GM13976 (cell line): Measurements from ENCODE around the gene DAAM2.

ENCODE experiments used
- DNase-seq: peaks from one replicate; pipeline ENCODE4 v3.0.0; 2012; ENCODE audit warnings: low spot score
- in situ Hi-C: fragments of 300-500 bp; cut with MboI; formaldehyde crosslinking; loops from one replicate; pipeline ENCODE4 v1.12.0; 2022; ENCODE audit warnings: low sequenced_read_pairs, mixed read lengths, inconsistent platforms; ENCODE audit not compliant: unreplicated experiment
- TF ChIP-seq, protein P1 (sequence below): IDR thresholded peaks from 2 replicates; pipeline ENCODE4 v1.5.1; 2012; ENCODE audit warnings: borderline replicate concordance, mild to moderate bottlenecking; ENCODE audit not compliant: insufficient read depth; ENCODE audit errors: extremely low read depth, missing control alignments, control extremely low read depth

DAAM2 gene

DNA sequence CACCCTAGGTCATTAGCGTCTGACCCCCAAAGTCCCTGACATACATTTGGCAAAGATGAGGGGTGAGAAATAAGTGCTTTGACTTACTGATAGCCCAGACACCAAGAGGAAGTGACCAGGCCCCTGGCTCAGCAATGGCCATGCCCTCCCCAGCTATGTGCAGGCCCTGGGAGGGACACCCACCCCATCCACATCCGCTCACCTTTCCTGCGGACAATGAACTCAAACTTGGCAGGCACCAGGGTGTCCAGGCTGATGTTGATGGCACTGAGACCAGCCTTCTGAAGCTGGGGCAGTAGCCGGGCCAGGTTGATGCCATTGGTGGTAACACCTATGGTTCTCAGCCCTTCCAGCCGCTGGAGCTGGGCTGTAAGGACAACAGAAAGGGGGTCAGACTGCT lies 123.7 kb downstream of the DAAM2 start:
- TF ChIP-seq, protein P1, sequence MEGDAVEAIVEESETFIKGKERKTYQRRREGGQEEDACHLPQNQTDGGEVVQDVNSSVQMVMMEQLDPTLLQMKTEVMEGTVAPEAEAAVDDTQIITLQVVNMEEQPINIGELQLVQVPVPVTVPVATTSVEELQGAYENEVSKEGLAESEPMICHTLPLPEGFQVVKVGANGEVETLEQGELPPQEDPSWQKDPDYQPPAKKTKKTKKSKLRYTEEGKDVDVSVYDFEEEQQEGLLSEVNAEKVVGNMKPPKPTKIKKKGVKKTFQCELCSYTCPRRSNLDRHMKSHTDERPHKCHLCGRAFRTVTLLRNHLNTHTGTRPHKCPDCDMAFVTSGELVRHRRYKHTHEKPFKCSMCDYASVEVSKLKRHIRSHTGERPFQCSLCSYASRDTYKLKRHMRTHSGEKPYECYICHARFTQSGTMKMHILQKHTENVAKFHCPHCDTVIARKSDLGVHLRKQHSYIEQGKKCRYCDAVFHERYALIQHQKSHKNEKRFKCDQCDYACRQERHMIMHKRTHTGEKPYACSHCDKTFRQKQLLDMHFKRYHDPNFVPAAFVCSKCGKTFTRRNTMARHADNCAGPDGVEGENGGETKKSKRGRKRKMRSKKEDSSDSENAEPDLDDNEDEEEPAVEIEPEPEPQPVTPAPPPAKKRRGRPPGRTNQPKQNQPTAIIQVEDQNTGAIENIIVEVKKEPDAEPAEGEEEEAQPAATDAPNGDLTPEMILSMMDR = no peak
- in situ Hi-C loops = no loop called here
- no peak for DNase-seq

DNA sequence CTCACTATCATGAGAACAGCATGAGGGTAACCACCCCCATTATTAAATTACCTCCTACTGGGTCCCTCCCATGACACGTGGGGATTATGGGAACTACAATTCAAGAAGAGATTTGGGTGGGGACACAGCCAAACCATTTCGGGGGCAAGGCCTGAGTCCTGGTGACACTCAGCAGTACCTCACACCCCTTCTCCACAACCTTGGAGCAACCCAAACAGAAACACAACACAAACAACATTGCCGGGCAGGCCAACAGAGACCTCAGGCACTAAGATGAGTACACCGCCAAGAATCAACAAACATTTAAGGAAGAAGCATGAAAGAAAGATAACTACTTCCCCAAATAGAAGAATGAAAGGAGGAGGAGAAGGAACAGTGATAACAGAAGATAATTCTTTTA lies 125.2 kb downstream of the DAAM2 start:
- no peak for DNase-seq
- TF ChIP-seq, protein P1 = no peak
- in situ Hi-C loops = no loop called here

GRCh38 chr6:39917981-39918380 lies 125.8 kb downstream of the DAAM2 start:
- TF ChIP-seq, protein P1 = no peak
- DNase-seq = no peak
- in situ Hi-C loops = no loop called here

DNA sequence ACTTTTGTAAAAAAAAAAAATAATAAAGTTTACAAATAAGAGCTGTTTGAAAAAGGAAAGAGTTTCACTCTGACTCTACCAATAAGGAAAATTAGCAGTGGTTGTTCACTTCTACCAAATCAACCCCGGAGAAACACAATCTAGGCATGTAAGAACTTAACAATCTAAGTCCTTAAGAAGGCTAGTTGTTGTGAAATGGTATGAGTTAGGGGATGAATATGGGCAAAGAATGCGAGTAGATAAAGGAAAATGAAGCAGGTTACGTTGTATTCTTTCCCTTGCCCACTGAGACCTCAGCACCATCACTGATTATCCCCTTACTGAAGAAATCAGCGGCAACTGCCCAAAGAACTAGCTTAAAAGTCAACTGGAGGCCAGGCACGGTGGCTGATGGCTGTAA lies 126.7 kb downstream of the DAAM2 start:
- TF ChIP-seq, protein P1 = no peak
- in situ Hi-C loops = no loop called here
- no peak for DNase-seq

DNA sequence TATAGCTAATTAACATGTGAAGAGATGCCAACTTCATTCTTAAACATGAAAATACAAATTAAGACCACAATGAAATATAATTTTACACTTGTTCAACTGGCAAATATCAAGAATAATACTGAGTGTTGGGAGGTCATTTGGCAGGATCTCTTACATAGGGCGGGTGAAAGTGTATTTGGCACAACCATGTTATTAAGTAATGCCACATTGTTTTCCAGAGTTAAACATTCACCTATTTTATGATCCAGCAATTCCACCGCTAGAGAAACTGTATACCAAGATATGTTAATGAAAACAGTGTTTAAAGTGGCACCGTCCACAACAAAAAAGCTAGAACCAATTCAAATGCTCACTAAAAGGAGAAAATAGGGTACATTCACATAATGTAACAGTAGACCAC lies 128.0 kb downstream of the DAAM2 start:
- TF ChIP-seq, protein P1 = no peak
- DNase-seq = no peak
- in situ Hi-C loops = no loop called here

DNA sequence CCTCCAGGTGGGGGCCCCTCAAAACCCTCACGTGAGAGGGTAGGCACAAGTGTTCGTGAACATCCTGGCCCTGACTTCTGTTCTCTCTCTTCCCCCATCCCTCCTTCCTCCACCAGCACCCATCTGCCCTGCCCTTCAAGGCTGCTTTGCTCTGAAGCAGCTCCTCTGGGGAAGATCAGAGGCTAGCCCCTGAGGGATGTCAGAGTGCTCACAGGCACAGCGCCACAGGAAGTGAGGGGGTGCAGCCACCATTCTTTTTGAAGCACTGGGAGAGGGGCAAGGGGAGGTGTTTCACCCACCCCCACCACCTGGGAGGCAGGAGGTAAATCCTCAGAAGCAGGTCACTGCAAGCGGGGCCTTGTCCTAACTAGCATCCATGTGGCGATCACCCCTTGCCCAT lies 130.6 kb downstream of the DAAM2 start:
- DNase-seq = no peak
- TF ChIP-seq, protein P1 = no peak
- in situ Hi-C loops = no loop called here

DNA sequence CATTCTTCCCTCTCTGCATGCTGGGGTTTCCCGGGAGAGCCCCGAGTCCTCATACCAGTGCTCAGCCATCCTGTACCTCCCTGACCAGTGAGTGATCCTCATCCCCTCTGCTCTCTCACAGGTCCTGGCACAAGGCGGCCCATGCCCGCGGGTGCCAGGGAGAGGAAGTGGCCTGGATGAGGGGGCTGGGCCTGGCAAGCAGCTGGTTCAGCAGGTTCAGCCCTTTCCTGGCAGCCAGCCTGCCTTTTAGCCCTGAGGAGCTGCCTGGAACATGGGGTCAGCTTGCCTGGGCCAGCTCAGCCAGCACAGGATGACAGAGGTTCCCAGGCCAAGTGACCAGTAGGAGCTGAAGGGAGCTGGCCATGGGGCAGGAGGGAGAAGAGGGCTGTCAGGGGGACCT lies 131.2 kb downstream of the DAAM2 start:
- in situ Hi-C loops = no loop called here
- TF ChIP-seq, protein P1 = no peak
- DNase-seq = no peak
